Thyroid gland (tissue), 4 donors: ENCODE measurements around the gene XIST.

ENCODE experiments used
- CTCF ChIP-seq, 6 experiments: fragments of 200-600 bp in 3 of 6; fragments of 450-650 bp in 3 of 6; sonication (generic) in 3 of 6; IDR thresholded peaks; one replicate each; pipeline ENCODE4 v1.5.1; 2016 to 2019; ENCODE audit warnings: antibody characterized with exemption in 6 of 6, mild to moderate bottlenecking in 2 of 6, inconsistent platforms in 1 of 6, moderate library complexity in 1 of 6
- POLR2A ChIP-seq, 2 donors: fragments of 450-650 bp; IDR thresholded peaks; one replicate each; pipeline ENCODE4 v1.6.1; 2017; ENCODE audit warnings: antibody characterized with exemption in 2 of 2, mild to moderate bottlenecking in 2 of 2, moderate library complexity in 1 of 2

GRCh38 chrX:73841337-73841736 lies 11.2 kb downstream of the XIST start:
- no peak for TF ChIP-seq CTCF (IDR thresholded peaks at IDR 0.05)
- TF ChIP-seq POLR2A (IDR thresholded peaks at IDR 0.05) = no peak
